UCSD-AML1 (cell line): ENCODE measurements around the gene CNPY4.
"Not testable (repeated sequence)": the region's sequence is repeated elsewhere in the genome, so short reads cannot be mapped to it uniquely, and the experiment has no call there.

Experiments
- DNase-seq: peaks from one replicate; lab custom pipeline; 2025; ENCODE audit not compliant: unreplicated experiment; lab: John Stamatoyannopoulos, UW

The CNPY4 gene

DNA sequence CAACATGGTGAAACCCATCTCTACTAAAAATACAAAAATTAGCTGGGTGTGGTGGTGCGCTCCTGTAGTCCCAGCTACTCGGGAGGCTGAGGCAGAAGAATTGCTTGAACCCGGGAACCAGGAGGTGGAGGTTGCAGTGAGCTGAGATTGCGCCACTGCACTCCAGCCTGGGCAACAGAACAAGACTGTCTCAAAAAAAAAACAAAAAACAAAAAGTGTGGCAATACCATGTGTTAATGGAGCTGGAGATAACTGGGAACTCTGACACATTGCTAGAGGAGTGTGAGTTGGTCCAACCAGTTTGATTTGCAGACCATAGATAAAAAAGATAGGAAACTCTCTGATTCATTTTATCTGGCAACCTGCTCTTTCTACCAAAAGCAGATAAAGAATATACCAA, 26.9 kb downstream of the CNPY4 start:
- not testable (repeated sequence) for DNase-seq

DNA sequence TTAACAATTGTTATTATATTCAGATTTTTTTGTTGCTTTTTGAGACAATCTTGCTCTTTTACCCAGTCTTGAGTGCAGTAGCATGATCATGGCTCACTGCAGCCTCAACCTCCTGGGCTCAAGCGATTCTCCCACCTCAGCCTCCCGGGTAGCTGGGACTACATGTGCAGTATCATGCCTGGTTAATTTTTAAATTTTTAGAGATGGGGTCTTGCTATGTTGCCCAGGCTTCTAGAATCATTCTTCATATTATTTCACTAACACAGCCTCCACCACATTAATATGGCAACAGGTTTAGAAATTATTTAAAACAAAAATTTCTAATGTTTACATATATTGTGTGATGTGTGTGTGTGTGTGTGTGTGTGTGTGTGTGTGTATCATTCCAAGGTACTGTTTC, 27.8 kb downstream of the CNPY4 start:
- no peak for DNase-seq

DNA sequence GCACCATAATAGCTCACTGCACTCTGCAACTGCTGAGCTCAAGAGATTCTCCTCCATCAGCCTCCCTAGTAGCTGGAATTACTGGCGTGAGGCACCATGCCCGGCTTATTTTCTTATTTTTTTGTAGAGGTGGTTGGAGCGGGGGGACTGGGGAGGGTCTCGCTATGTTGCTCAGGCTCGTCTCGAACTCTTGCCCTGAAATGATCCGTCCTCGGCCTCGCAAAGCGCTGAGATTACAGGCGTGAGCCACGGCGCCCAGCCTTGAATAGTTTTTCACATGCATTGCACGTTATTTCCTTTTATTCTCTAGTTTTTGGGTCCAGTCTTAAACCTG, 28.8 kb downstream of the CNPY4 start:
- DNase-seq, result no peak

DNA sequence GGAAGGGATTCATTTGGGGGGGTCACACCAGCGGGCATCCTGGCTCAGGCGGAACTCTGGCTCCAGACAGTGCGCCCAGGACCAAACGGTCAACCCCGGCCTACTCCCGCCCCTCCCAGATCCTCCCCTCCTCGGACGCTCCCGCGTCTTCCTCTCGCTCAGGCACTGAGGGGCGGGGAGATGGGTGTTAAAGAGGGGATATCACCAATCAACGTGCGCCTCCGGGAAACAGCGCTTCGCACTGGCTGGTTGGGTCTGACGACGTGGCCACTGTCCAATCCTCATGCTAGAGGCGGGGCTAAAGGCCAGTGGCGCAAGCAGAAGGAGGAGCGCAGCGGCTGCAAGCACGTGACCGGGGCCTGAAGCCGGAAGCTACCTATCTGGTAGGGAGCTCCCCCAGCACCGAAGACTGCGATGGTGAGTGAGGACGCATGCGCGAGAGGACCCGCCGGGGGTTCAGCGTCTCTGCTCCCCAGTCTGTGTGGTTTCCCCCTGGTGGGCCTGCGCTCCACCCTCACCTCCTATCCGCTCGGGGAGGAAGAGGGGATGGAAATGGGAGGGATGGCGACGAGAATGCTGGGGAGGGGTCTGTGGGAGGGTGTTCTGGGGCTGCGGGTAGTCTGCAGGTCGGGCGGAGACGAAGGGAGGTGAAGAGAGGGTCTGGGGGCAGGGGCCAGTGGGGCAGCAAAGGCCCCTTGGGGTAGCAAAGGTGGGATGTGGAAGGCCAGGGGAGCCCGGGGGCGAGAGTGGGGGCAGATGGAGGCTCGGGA, 29.3 kb downstream of the CNPY4 start, which contains the start of gene LAMTOR4:
Gene LAMTOR4 (plus strand): TSS at position 360 of the 770 bp plus-strand sequence. CDS start 55 bp downstream, at position 415.
- DNase-seq, result peak; percentile 90

DNA sequence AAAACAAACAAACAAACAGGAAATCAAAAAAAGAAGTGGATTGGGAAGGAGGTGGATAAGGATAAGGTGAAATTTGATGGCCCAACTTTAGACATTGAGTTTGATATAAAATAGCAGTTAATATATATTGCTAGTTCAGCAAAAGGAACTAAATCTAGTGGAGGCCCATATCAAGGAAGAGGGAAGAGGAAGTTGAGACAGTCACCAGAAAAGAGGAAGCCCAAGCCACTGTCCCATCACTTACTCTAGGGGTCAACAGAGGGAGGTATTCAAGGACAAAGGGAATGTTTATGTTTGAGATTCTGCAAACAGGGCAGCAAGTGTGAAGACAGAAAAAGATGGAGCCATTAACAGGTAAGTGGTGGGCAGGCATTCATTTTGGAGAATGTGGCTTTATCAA, 33.0 kb downstream of the CNPY4 start:
- DNase-seq, result no peak

DNA sequence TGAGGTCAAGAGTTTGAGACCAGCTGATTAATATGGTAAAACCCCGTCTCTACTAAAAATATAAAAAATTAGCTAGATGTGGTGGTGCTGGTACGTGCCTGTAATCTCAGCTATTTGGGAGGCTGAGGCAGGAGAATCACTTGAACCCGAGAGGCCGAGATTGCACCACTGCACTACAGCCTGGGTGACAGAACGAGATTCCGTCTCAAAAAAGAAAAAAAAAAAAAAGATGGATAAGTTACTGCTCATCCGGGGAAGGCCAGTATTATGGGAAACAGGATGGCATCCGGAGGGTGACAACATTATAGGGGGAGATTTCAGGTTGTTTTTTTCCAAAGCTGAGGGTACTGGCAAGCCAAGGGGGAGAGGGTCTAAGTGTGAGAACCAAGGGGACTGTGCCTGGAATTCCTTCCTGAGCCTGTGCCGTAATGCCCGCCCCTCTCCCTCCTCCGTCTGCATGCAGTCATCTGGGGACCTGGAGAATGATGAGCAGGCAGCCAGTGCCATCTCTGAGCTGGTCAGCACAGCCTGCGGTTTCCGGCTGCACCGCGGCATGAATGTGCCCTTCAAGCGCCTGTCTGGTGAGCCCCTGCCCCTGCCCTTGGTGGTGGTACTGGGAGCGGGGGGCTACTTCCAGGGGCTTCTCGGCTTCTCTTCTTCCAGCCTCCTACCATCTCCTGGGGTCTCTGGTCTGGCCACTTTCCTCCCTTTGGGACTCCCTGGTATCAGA, 33.7 kb downstream of the CNPY4 start:
- no peak for DNase-seq

DNA sequence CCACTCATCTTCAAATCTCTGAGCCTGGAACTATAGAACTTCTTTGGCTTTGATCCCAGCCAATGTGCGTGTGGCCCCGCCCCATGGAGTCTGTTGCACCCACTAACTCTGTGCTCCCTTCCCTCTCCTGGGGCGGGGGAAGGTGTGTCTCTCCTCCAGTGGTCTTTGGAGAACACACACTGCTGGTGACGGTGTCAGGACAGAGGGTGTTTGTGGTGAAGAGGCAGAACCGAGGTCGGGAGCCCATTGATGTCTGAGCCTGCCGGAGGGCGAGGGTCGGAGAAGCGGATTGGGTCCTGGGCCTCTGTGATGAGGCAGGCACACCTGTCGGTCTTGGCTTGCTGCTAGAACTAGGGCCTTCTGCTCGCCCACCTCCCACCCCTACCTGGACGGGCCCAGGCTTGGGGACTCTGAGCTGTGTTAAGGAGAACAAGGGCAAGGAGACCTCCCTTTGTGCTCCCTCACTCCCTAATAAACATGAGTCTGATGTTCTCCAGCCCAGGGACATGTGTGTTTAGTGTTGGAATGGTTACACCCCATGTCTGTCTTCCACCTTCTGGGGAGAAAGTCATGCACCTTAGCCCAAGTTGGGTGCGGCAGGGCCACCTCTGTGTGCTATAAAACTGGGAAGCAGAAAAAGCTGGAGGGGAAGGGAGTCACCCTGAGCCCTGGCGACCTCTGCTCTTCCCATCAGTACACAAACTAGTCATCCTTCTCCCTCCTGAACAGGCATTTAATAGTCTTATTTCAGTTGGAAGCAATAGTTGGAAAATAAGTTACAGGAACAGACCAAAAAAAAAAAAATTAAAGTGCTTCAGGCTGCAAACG, 34.5 kb downstream of the CNPY4 start:
- no peak for DNase-seq

DNA sequence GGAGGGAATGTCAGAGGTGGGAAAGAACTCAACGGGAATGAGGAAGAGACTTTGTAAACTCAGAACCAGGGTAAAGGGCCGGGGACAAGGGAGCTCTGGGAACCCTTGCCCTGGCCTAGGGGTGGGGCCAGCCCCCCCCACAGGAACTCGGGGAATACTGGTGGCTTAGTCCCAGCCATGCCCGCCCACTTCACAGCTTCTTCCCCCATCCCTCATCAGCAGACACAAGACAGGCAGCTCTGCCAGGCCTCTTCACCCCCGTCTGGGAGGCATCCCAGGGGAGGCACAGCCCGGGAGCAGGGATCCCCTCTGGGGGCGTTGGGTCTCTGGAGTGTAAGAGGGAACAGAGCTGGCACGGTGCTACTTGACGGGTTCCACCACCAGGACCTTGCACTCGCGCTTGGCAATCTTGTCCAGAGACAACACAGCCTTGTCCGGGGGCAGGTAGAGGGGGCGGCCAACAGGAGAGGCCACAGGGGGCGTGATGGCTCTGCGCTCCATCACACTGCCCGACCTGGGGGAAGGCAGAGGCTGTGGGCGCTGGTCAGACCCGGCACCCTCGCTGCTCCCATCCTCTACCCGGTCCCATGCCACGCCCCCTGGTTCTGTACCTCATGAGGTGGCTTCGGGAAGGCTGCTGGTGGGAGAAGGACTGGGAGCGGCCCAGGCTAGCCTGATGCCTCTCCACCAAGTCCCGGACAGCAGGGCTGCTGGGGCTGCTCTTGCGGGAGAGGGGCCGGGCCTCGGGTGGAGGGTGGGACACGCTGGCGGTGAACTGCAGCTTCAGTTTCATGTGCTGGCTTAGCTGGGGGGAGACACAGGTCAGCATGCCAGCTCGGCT, 35.4 kb downstream of the CNPY4 start:
- DNase-seq, result no peak

DNA sequence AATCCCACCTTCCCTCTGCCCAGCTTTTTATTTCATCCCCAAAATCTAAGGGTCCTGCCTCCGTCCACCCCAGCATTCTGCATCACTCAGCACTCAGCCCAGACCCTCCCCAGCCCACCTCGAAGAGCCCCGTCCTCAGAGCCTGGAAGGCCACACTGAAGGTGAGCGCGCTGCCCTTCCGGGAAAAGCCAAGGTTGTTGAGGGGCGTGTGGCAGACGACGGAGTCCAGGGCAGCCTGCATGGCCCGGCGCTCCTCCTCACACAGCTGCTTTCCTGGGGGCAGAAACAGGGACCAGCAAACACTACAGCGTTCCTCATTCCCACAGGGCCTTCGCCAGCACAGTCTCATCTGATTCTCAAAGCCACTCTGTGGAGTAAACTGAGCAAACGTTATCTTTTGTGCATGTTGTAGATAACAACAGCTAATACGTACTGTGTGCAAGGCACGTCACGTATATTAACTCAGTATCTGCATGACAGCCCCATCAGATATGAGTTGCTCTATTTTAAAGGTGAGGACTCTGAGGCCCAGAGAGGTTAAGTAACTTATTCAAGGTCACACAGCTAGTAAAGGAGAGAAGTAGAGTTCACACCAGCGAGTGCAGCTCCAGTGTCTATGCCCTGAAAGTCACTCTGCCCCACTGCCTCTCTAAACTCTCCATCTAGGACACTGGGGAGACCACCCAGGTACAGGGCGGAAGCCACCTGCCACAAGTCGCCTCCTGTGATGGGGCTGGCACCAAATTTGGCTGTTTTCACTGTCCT, 36.3 kb downstream of the CNPY4 start:
- no peak for DNase-seq

DNA sequence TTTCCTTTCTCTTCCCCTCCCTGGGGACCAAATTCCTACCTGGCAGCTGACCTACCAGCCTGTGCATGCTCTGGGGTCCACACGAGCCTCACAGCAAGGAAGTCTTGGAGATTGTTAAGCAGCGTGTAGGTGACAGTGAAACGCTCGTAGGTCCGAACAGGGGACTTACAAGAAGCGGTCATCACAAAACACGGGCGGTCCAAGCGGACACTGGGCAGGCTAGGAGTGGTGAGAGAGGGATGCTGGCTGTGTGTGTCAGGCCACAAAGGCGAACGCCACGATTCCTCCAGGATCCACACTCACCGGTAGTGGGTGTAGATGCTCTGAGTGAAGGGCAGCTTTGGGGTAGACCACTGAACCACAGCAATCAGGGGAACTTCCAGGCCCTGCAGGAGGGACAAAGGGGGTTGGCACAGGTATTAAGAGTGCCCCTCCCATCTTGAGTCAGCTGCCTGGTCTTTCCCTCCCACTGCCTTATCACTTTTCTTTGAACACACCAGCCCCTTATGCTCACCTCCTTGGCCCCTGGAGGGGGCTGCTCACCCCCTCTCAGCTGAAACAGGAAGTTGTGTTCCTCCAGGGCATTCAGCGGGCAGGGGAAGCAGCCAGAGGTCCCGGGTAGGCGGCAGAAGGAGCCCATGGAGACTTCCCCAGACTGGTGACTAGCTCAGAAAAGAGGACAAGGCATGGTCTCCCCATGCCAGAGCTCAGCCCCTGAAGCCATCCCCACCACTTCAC, 37.1 kb downstream of the CNPY4 start:
- peak; percentile 11 for DNase-seq

DNA sequence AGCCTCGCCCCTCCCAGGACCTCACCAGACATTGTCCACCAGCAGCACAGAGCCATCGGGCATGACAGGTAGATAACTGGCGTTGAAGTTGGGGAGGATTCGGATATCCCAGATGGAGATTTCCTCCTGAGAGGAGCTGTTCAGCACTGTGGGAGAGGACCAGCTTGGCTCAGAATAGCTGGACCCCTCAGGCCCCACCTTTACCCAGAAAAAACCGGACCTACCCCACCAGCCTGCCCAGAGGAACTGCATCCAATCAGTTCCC, 37.6 kb downstream of the CNPY4 start:
- DNase-seq, result no peak

DNA sequence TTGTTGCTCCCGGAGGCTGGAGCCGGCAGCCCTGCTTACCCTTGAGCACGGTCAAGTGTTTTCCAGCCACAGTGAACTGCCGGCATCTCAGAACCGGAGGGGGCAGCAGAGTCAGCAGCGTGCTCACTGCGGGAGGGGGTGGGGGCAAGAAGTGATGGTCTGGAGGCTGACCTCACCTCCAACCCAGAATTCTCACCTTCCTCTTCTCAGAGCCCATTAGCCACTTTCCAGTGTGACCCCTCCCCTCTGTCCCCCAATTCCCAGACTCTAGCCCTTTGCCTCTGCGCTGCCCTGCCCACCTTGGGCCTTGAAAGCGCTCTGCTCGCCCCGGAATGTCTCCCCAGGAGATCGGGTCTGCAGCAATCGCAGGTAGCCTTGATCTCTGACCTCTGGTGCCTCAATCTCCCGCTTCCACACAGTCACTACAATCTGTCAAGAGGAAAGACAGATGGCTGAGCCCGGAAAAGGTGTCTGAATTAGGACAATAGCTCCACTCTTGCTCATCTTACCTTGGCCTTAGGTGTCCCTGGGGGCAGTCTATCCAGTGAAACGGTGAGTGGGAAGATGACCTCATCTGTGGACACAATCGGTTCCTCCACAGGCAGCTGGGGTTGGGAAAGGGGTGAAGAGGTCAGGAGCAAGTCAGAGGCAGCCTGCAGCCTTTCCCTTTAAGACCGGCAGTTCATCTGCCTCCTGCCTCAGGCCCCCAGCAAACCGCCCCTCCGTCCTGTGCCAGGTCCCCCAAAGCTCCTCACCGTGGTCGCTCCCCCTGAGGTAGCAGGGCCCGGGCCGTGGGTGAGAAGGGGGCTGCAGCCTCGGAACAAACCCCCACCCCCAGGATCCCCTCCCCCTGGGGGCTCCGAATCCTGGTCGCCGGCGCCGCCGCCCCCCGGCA, 38.1 kb downstream of the CNPY4 start:
- no peak for DNase-seq

DNA sequence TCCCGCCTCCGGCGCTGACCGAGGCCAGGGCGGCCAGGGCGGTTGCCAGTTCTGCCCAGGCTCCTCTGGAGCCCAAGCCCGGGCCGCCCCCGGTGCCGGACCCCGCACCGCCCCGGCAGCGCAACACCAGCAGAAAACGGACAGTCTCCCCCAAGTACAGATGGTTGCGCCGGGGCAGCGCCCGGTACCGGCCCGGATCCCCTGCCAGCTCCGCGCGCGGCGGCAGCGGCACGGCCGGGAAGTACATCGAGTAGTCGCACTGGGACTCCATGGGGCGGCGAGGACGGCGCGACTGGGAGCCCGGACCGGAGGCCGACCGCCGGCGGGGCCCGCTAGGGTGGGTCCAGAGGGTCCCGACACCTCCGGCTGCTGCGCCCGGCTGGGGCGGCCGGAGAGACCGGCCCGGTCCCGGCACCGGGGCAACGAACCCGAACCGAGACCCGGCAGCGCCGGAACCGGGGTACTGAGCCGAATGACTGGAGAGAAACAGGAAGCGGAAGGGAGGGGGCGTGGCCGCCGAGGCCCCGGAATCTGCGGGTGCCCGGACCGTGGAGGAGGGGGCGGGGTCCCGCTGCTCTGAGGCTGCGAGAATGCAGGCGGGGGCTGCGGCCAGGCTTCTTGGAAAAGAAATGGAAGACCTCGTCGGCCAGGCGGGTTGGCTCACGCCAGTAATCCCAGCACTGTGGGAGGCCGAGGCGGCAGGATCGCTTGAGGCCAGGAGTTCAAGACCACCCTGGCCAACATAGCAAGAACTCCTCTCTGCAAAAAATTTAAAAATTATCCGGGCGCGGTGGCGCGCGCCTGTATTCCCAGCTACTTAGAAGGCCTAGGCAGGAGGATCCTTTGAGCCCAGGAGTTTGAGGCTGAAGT, 39.0 kb downstream of the CNPY4 start, which contains the start of gene TRAPPC14:
Gene TRAPPC14 (minus strand): TSS at position 495 of the 870 bp plus-strand sequence. CDS start 224 bp downstream, at position 271.
- DNase-seq, result peak; percentile 86

DNA sequence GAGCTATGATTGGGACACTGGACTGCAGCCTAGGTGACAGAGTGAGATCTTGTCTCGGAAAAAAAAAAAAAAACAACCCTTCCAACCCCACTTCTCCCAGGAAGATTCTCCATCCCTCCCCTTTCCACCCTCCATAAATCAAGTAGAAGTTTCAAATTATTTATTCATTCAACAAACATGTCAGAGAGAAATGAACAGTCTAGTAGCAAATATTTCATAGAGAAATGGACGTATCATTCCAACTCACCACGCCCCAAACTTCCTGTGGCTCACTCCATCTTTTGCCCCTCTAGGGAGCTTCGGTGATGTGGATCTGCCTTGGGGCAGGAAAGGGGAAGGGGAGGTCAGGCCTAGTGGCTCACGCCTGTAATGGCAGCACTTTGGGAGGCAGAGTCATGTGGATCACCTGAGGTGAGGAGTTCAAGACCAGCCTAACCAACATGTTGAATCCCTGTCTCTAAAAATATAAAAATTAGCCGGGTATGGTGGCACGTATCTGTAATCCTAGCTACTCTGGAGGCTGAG, 39.7 kb downstream of the CNPY4 start:
- no peak for DNase-seq

DNA sequence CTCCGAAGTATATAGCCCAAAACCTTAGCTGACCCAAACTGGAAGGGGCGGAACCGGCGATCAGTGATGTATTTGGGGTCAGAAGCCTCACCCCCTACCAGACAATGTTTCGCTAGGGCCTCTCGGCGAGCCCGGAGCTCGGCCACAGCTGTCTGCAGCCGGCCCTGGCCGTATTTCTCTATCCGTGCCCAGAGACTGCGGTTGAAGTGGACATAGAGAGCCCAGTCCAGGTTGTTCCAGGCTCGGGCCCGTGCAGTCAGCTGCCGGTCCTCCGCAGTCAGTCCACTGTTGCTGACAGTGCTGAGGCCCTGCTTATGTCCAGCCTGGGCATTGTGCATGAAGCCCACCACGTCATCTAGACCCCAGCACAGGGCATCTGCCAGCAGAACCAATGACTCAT, 40.6 kb downstream of the CNPY4 start:
- no peak for DNase-seq

DNA sequence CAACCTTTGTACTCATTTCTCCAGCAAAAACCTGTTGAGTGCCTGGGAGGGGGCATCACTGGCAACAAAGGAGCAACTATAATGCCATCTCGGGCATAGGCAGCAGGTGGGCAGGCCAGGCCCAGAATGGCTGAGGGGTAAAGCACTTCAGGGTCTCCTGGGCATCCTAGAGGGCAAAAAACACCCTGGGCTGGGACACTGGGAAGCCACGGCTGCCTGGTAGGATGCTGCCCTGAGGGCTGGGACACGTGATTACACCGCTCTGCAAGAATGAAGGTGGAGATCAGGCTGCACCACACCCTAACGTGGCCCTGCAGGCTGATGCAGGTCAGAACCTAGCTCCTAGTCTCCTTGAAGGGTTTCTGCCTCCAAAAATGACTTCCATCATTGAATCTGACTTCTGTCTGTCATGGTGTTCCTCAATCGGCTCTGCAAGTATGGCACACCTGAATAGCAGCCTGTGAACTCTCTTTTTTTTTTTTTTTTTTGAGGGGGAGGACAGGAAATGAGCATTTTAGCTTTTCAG, 43.6 kb downstream of the CNPY4 start:
- no peak for DNase-seq

DNA sequence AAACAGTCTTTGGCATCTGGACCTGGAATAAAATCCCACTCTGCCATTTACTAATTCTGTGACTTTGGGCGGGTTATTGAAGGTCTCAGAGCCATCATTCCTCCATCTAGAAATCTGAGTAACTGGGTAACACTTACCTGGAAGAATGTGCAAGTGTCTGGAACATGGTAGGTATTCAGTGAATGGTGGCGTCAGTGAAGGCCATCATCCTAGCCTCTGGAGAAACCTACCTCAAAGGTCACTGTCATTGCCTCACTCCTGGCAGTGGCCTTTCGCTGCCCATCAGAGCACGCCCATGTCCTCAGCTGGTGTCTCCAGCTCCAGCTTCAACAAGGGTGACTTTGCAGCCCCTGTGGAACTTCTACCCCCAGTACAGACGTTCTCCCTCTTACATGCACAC, 44.4 kb downstream of the CNPY4 start:
- DNase-seq, result no peak
